Measurements from ENCODE around the gene CDCP1.
A peak's percentile ranks its signal among the peaks of the same experiment; 100 is the strongest.

Gene CDCP1

GRCh38 chr3:45123581-45124269 is 22.5 kb downstream of the CDCP1 start:
- DNase-seq (ENCODE audit: low read depth): peak; percentile 66
- no peak overlapping the region for H3K4me3 ChIP-seq (ENCODE audit: low read depth, low read length)
- TF ChIP-seq, protein P1, sequence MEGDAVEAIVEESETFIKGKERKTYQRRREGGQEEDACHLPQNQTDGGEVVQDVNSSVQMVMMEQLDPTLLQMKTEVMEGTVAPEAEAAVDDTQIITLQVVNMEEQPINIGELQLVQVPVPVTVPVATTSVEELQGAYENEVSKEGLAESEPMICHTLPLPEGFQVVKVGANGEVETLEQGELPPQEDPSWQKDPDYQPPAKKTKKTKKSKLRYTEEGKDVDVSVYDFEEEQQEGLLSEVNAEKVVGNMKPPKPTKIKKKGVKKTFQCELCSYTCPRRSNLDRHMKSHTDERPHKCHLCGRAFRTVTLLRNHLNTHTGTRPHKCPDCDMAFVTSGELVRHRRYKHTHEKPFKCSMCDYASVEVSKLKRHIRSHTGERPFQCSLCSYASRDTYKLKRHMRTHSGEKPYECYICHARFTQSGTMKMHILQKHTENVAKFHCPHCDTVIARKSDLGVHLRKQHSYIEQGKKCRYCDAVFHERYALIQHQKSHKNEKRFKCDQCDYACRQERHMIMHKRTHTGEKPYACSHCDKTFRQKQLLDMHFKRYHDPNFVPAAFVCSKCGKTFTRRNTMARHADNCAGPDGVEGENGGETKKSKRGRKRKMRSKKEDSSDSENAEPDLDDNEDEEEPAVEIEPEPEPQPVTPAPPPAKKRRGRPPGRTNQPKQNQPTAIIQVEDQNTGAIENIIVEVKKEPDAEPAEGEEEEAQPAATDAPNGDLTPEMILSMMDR (conservative IDR thresholded peaks at IDR 0.05; ENCODE audit: low read depth, low read length): no peak

GRCh38 chr3:45123030-45123429 is 23.1 kb downstream of the CDCP1 start:
- DNase-seq (ENCODE audit: low read depth): peak; percentile 92
- TF ChIP-seq, protein P1 (conservative IDR thresholded peaks at IDR 0.05; ENCODE audit: low read depth, low read length): no peak
- no peak overlapping the region for H3K4me3 ChIP-seq (ENCODE audit: low read depth, low read length)

GRCh38 chr3:45120359-45121158 is 25.6 kb downstream of the CDCP1 start:
- DNase-seq (ENCODE audit: low read depth): no peak
- TF ChIP-seq, protein P1 (conservative IDR thresholded peaks at IDR 0.05; ENCODE audit: low read depth, low read length): no peak
- no peak overlapping the region for H3K4me3 ChIP-seq (ENCODE audit: low read depth, low read length)

DNA sequence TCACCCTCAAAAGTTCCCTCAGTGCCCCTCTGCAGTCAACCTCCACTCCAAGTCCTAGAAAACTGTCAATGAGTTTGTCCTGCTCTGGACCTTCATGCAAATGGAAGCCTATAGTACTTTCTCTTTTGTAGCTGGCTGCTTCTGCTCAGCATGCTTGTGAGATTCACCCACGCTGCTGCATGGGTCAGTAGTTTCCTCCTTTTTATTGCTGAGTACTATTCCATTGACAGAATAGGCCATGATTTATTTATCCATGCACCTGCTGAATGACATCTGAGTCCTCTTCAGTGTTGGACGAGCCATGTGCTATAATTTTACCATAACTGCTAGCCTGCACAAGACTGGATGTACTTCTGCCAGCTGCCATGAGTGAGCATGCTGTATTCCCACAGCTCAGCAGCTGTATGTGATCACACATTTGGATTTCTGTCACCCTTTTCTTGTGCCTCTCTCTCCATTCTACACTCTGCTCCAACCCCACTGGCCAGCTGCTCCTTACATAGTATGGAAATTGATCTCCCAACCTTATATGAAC is 26.3 kb downstream of the CDCP1 start:
- no peak overlapping the region for H3K4me3 ChIP-seq (ENCODE audit: low read depth, low read length)
- no peak for DNase-seq (ENCODE audit: low read depth)
- TF ChIP-seq, protein P1 (conservative IDR thresholded peaks at IDR 0.05; ENCODE audit: low read depth, low read length): no peak

GRCh38 chr3:45119376-45119775 is 26.8 kb downstream of the CDCP1 start:
- no peak overlapping the region for H3K4me3 ChIP-seq (ENCODE audit: low read depth, low read length)
- DNase-seq (ENCODE audit: low read depth): no peak
- TF ChIP-seq, protein P1 (conservative IDR thresholded peaks at IDR 0.05; ENCODE audit: low read depth, low read length): no peak

- TF ChIP-seq, protein P1 (conservative IDR thresholded peaks at IDR 0.05; ENCODE audit: low read depth, low read length): no peak
- H3K4me3 ChIP-seq (ENCODE audit: low read depth, low read length): no peak overlapping the region
- no peak for DNase-seq (ENCODE audit: low read depth)
These were observed 27.5 kb downstream of the CDCP1 start for GRCh38 chr3:45118615-45119071.
